SK-N-MC (cell line): ENCODE data around the gene NXN.

Experiments
- EZH2 ChIP-seq: fragments of 200-600 bp; sonication (generic); IDR thresholded peaks from one replicate; pipeline ENCODE4 v1.6.1; 2017; ENCODE audit warnings: antibody characterized with exemption
- POLR2AphosphoS5 ChIP-seq: IDR thresholded peaks from 2 replicates; pipeline ENCODE4 v1.6.1; 2012; ENCODE audit warnings: mild to moderate bottlenecking, low read depth, low read length, borderline replicate concordance

GRCh38 chr17:880443-881269, 98.9 kb downstream of the NXN start:
- no peak for TF ChIP-seq EZH2
- no peak for TF ChIP-seq POLR2AphosphoS5
